Measurements from ENCODE around the gene ZNRF3.

GRCh38 chr22:29041408-29041807 is 158.0 kb downstream of the ZNRF3 start:
- TF ChIP-seq YY1 (IDR thresholded peaks at IDR 0.05; ENCODE audit: insufficient read depth, insufficient read length) (no peak), ZNF274 (IDR thresholded peaks at IDR 0.05; ENCODE audit: low read depth, low read length) (no peak), SUZ12 (IDR thresholded peaks at IDR 0.05; ENCODE audit: extremely low read depth, insufficient read depth, insufficient read length) (no peak)

Measured in NT2/D1 (cell line).